Ascending aorta (tissue), 2 donors: ENCODE results near the gene MAGEA11. TPM values are rescaled to one million over a fixed set of nuclear protein-coding genes. Genes with fewer than 3 reads are reported as not detected.
A peak's percentile ranks its signal among the peaks of the same experiment; 100 is the strongest.
"Not testable (repeated sequence)": the region's sequence is repeated elsewhere in the genome, so short reads cannot be mapped to it uniquely, and the experiment has no call there.

Source experiments
- DNase-seq, 2 donors: peaks; one replicate each; pipeline ENCODE4 v3.0.0-alpha.2; 2019; ENCODE audit warnings: low spot score in 2 of 2
- H3K27ac ChIP-seq, 2 donors: fragments of 200-600 bp; sonication (generic); one replicate each; pipeline ENCODE4 v1.5.1; 2016 to 2017; ENCODE audit warnings: mild to moderate bottlenecking in 1 of 2
- H3K27me3 ChIP-seq: fragments of 200-600 bp; sonication (generic); one replicate; pipeline ENCODE4 v1.5.1; 2017
- H3K36me3 ChIP-seq, 2 donors: fragments of 200-600 bp; sonication (generic); one replicate each; pipeline ENCODE4 v1.5.1; 2016
- H3K4me1 ChIP-seq, 2 donors: fragments of 200-600 bp; sonication (generic); one replicate each; pipeline ENCODE4 v1.5.1; 2016 to 2017; ENCODE audit warnings: mild to moderate bottlenecking in 1 of 2
- H3K4me3 ChIP-seq, 2 donors: fragments of 200-600 bp; sonication (generic); one replicate each; pipeline ENCODE4 v1.5.1; 2016 to 2017; ENCODE audit warnings: mild to moderate bottlenecking in 1 of 2
- H3K9me3 ChIP-seq, 2 donors: fragments of 200-600 bp; sonication (generic); one replicate each; pipeline ENCODE4 v1.5.1; 2016
- CTCF ChIP-seq, 3 experiments: fragments of 200-600 bp in 2 of 3; fragments of 450-650 bp in 1 of 3; sonication (generic) in 2 of 3; IDR thresholded peaks; one replicate each; pipeline ENCODE4 v1.5.1; 2016 to 2019; ENCODE audit warnings: antibody characterized with exemption in 3 of 3, mild to moderate bottlenecking in 1 of 3, moderate library complexity in 1 of 3
- intact Hi-C: fragments of 100-400 bp; cut with DNase I; formaldehyde crosslinking; loops from one replicate; pipeline ENCODE4 v1.15.1; 2023
- total RNA-seq: library from RNA; depleted of rRNA; stranded (reverse); fragments of >200 nt; gene quantifications from one replicate; pipeline ENCODE4 v1.1.0, GENCODE V29; 2016

Gene MAGEA11
- total RNA-seq, 1 donor from 2014 or later, result not detected

GRCh38 chrX:149721778-149722177 lies 9.9 kb downstream of the MAGEA11 start:
- Histone ChIP-seq H3K9me3 (no peaks in the 10 kb centered on the region), H3K4me1 (no peaks in the 10 kb centered on the region), H3K27ac (no peak overlapping the region), H3K36me3 (no peaks in the 10 kb centered on the region), H3K27me3 (no peaks in the 10 kb centered on the region), H3K4me3 (no peak overlapping the region)
- TF ChIP-seq CTCF (IDR thresholded peaks at IDR 0.05), result no peak
- DNase-seq, result no peak
- intact Hi-C loops, result no loop called here

GRCh38 chrX:149723583-149724118 lies 11.8 kb downstream of the MAGEA11 start:
- intact Hi-C loops, H3K4me1 ChIP-seq, H3K9me3 ChIP-seq, H3K36me3 ChIP-seq, H3K4me3 ChIP-seq, DNase-seq, H3K27ac ChIP-seq, H3K27me3 ChIP-seq: not testable (repeated sequence)

GRCh38 chrX:149727308-149727707 lies 15.4 kb downstream of the MAGEA11 start:
- H3K27ac ChIP-seq, H3K4me3 ChIP-seq, intact Hi-C loops, H3K4me1 ChIP-seq, DNase-seq, H3K9me3 ChIP-seq, H3K27me3 ChIP-seq, H3K36me3 ChIP-seq: not testable (repeated sequence)

- DNase-seq, H3K4me1 ChIP-seq, H3K27me3 ChIP-seq, H3K36me3 ChIP-seq, H3K9me3 ChIP-seq, H3K27ac ChIP-seq, intact Hi-C loops, H3K4me3 ChIP-seq: not testable (repeated sequence)
Observed at GRCh38 chrX:149742269-149742668, 30.4 kb downstream of the MAGEA11 start.

- H3K27me3 ChIP-seq, H3K9me3 ChIP-seq, intact Hi-C loops, H3K4me1 ChIP-seq, H3K4me3 ChIP-seq, H3K27ac ChIP-seq, H3K36me3 ChIP-seq, DNase-seq: not testable (repeated sequence)
Observed at GRCh38 chrX:149746390-149747007, 34.6 kb downstream of the MAGEA11 start.

- no peaks in the 10 kb centered on the region for H3K27me3 ChIP-seq
- H3K27ac ChIP-seq, result no peak overlapping the region
- TF ChIP-seq CTCF (IDR thresholded peaks at IDR 0.05), result no peak
- H3K4me1 ChIP-seq, result no peaks in the 10 kb centered on the region
- H3K36me3 ChIP-seq, result no peaks in the 10 kb centered on the region
- H3K9me3 ChIP-seq, result no peaks in the 10 kb centered on the region
- intact Hi-C loops, result no loop called here
- H3K4me3 ChIP-seq, result no peak overlapping the region
- DNase-seq, result peak in 1 of 2 donors; percentile 24
Observed at GRCh38 chrX:149757206-149758067, 45.6 kb downstream of the MAGEA11 start.

- TF ChIP-seq CTCF (IDR thresholded peaks at IDR 0.05), result no peak
- Histone ChIP-seq H3K27ac (no peak overlapping the region), H3K27me3 (no peaks in the 10 kb centered on the region), H3K9me3 (no peaks in the 10 kb centered on the region), H3K36me3 (no peaks in the 10 kb centered on the region), H3K4me3 (no peak overlapping the region), H3K4me1 (no peaks in the 10 kb centered on the region)
- peak in 1 of 2 donors; percentile 37 for DNase-seq
- intact Hi-C loops, result no loop called here
Observed at GRCh38 chrX:149758068-149758714, 46.3 kb downstream of the MAGEA11 start.

GRCh38 chrX:149758715-149759078 lies 46.8 kb downstream of the MAGEA11 start:
- intact Hi-C loops, H3K4me1 ChIP-seq, H3K27me3 ChIP-seq, H3K4me3 ChIP-seq, H3K27ac ChIP-seq, H3K36me3 ChIP-seq, H3K9me3 ChIP-seq: not testable (repeated sequence)
- DNase-seq, result peak in 1 of 2 donors; percentile 59
